T-helper 22 cell (primary cell): ENCODE results near the gene NLGN4X.

Experiments
- DNase-seq: peaks from one replicate; pipeline ENCODE4 v3.0.0-alpha.2; 2020; ENCODE audit warnings: low read depth

The NLGN4X gene

GRCh38 chrX:5867778-5868177 lies 360.9 kb downstream of the NLGN4X start:
- DNase-seq, result no peak

- no peak for DNase-seq
Measured at GRCh38 chrX:5857232-5857631, 371.4 kb downstream of the NLGN4X start.

GRCh38 chrX:5852941-5853340 lies 375.7 kb downstream of the NLGN4X start:
- no peak for DNase-seq

- no peak for DNase-seq
Measured at GRCh38 chrX:5842601-5843000, 386.1 kb downstream of the NLGN4X start.
